ENCODE measurements around the gene SMIM5.
A peak's percentile ranks its signal among the peaks of the same experiment; 100 is the strongest.

The SMIM5 gene

DNA sequence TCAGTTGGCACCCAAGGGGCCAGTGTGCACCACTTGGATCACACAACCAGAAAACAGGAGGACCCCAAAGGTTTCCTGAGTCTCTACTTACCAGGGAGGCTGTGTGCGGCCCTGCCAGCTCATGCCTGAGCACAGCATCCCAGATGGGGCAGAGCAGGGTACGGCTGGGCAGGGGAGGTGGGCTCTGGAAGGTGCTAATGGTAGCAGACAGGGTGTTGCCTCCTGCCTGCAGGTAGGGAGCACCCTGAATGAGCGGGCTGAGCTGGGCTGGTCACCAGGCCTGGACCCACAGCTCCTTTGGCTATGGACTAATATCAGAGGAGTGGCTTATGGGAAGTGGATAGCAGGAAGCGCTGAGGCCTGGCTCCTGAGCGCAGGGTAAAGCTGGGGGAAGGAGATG, 19.1 kb downstream of the SMIM5 start:
- TF ChIP-seq ZFX (IDR thresholded peaks at IDR 0.05; ENCODE audit: borderline replicate concordance) = no peak
- no peak for TF ChIP-seq CTCF (IDR thresholded peaks at IDR 0.05)
- H3K27ac ChIP-seq = no peak overlapping the region

DNA sequence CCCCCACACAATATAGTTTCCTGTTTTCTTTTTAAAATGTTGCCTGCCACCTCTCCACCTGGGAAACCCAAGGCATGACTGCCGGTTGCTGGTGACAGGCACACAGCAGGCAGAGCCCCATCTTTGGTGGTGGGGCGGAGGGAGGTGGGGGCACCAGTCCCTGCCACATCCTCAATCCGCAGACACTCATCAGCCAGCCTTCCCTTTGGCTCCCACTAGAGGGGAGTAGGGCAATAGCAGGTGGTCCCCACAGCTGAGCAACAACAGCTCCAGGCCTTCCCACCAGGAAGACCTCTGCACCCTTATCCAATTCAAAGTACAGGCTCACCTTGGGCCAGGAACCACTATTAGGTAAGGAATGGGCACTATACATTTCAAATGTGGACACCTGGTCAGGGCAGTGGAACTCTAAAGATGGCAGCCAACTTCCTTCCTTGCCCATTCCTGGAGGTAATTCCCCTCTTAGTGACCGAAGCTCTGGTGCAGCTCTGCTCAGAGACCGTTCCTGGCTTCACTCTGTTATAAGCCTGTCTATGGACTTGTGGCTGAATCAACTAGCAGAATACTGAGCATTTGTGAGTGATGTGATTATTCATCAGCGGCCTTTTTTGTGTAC, 19.8 kb downstream of the SMIM5 start:
- no peak overlapping the region for H3K27ac ChIP-seq
- TF ChIP-seq CTCF (IDR thresholded peaks at IDR 0.05) = peak; percentile 84
- no peak for TF ChIP-seq ZFX (IDR thresholded peaks at IDR 0.05; ENCODE audit: borderline replicate concordance)

GRCh38 chr17:75654176-75654575, 20.9 kb downstream of the SMIM5 start:
- no peak overlapping the region for H3K27ac ChIP-seq
- TF ChIP-seq ZFX (IDR thresholded peaks at IDR 0.05; ENCODE audit: borderline replicate concordance) (no peak), CTCF (IDR thresholded peaks at IDR 0.05) (no peak)

DNA sequence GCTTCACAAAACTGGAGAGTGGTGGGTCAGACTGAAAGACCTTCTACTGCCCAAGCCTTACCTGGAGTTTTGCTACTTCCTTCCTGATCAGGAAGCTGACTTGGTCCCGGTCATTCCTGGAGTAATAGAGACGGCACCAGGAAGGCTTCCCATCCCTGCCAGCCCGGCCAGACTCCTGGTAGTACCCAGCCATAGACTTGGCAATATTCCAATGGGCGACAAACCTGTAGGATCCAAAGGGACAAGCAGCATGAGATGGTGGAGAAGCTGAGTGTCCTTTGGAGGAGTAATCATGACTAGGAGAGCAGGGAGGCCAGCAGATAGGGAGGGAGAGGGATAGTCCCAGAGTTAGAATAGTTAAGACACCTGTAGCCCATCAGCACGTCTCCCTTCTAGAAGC, 25.0 kb downstream of the SMIM5 start:
- TF ChIP-seq CTCF (IDR thresholded peaks at IDR 0.05) (no peak), ZFX (IDR thresholded peaks at IDR 0.05; ENCODE audit: borderline replicate concordance) (no peak)
- H3K27ac ChIP-seq = no peak overlapping the region

DNA sequence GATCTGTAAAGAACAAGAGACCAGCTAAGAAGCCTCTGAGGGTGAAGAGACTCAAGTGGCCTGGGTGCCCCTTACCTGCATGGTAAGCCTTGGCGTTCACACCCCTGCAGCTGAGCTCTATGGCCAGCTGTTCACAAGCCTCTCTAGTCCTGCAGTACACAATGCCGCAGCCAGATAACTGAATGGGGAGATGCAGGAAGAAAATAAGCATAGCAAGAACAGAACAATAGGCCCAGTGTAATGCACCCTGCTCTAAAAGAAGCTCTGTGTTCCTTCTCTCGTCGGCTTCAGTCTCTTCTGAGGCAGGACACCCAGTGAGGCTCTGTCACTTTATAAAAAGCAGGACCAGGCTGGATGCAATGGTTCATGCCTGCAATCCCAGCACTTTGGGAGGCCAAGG, 28.3 kb downstream of the SMIM5 start:
- H3K27ac ChIP-seq = no peak overlapping the region

DNA sequence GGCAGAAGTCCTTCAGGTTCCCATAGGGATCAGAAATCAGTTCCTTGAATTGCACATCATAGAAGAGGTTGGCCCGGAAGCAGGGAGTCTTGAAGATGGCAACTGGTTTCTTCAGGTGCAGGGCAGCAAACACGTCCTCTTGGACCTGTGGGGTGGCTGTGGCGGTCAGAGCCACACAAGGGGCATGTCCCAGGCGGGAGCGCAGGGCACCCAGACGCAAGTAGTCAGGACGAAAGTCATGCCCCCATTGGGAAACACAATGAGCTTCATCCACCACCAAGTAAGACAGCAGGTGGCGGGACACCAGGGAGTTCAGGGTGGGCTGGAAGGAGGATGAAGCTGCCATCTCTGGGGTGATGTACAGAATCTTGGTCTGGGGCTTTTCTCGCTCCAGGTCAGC, 29.3 kb downstream of the SMIM5 start:
- no peak for TF ChIP-seq ZFX (IDR thresholded peaks at IDR 0.05; ENCODE audit: borderline replicate concordance)
- no peak for TF ChIP-seq CTCF (IDR thresholded peaks at IDR 0.05)
- H3K27ac ChIP-seq = no peak overlapping the region

More for the DNA sequence above, 28.3 kb downstream of the SMIM5 start:
- TF ChIP-seq CTCF (IDR thresholded peaks at IDR 0.05) (no peak), ZFX (IDR thresholded peaks at IDR 0.05; ENCODE audit: borderline replicate concordance) (no peak)

GRCh38 chr17:75664099-75664549, 30.9 kb downstream of the SMIM5 start:
- H3K27ac ChIP-seq = no peak overlapping the region
- TF ChIP-seq CTCF (IDR thresholded peaks at IDR 0.05) (no peak), ZFX (IDR thresholded peaks at IDR 0.05; ENCODE audit: borderline replicate concordance) (no peak)

Data from 22Rv1 (cell line).